Activated CD4-positive, alpha-beta T cell treated with anti-CD3 and anti-CD28 coated beads for 1 hour (primary cell): Measurements from ENCODE around the gene NECAB3.
A peak's percentile ranks its signal among the peaks of the same experiment; 100 is the strongest.

Experiments
- DNase-seq: peaks from one replicate; pipeline ENCODE4 v3.0.0-alpha.2; 2020

Gene NECAB3

DNA sequence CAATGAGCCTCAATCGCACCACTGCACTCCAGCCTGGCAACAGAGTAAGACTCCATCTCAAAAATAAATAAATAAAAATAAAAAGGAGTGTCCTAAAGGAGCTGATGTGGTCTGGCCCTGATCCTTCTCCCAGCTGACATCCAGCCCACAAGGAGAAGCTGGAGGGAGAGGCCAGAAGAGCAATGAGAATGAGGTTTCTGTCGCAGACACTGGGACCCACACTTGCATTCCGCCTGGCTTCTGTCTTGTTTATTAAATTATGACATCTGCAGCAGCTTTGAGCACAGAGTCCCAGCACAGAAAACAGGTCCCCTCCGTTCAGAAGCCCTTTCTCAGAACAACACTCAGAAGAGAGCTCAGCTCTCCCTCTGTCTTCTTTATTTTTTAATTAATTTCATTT, 22.2 kb upstream of the NECAB3 start:
- no peak for DNase-seq

DNA sequence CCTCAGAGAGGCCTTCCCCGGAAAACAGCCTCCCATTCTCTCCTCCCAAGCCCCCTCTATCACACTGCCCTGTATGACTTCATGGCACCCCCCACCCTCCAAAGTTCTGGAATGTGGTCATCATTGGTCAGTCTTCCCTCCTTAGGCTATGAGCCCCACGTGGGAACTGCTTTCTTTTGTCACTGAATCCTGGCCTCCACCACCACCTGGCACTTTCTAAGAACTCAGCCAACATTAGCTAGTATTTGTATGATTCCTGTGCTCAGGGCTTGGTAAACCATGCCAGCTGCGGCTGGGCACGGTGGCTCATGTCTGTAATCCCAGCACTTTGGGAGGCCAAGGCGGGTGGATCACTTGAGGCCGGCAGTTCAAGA, 20.4 kb upstream of the NECAB3 start:
- no peak for DNase-seq

DNA sequence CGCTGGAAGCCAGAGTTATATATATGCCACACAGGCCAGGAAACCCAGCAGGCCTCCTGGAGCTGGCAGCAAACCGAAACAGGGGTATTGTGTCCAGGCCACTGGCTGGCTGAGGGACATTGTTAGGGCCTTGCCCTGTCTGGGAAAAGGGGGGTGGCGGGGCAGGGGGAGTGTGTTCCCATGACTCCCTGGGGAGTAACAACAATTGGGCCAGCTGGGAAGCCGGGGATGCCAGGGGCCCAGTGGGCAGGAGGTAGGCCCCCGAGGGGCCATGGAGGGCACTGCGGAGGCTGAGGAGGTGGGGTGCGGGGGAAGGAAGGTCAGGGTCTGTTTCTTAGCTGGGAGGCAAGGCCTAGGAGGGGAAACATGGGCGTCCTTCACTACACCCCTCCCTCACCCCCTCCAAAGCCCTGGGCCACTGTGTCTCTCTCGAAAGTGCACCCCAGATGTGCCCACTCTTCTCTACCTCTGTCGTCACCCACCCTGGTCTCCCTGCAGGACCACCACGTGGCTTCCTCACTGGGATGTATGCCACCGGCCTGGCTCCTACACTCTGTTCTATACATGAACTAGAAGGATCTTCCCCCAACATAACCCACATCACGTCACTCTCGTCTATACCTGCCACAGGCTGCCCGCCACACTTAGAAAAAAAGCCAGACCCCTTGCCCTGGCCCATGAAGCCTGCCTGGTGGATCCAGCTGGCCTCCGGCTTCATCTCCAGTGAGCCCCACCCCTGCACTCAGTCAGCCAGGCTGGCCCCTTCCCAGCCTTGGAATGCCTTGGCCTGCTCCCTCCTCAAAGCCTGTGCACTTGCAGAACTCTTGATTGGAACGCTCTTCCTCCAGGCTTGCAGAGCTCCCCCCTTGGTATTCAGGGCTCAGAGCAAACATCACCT, 19.8 kb upstream of the NECAB3 start:
- no peak for DNase-seq

DNA sequence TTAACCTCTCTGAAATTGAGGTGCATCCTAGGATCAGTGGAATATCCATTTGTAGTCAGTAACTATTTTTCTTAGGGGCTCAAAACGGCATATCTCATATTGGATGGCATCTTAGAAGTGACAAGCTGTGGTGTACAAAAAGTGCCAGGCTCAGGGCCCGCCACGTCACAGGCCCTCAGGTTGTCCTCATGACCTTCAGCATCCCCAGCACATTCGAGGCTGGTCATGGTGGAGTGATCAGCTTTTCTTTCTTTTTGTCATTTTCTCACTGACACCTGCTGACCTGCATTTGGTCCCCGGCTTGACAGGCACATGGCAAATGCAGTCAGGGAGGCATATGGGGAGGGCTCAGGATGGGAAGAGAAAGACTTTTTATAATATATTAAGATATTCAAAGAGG, 19.1 kb upstream of the NECAB3 start:
- DNase-seq = no peak

DNA sequence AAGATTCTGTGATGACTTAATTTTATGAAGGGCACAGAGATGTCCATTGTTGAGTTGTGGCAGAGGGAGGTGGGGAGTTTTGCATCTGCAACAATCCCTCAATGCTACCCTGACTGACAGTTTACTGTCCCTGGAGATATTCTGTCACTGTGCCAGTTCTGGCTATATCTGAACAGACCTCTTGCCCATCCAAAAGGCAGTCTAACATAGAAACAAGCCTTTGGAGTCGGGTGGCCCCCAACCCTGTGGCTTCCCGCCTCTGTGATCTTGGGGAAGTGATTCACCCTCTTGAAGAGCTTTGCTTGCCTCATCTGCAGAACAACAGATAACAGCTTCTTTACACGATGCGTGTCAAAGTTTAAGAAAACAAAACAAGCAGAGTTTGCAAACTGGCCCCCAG, 15.7 kb upstream of the NECAB3 start:
- DNase-seq = no peak

DNA sequence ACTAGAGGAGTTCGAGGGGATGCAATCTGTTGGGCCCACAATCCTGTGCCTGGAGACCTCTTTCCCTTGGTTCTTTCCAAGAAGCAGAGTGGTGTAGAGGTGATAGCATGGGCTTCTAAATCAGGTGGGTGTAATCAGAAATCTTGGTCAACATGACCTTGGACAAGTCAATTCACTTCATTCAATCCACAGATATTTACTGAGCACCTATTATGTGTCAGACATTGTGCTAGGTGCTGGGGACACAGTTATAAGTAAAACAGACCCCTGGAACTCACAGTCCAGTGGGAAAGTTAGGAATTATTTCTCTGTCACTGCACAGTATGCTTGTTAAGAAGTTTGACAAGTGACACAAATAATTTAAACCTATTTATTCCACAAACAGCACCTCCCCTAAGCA, 15.3 kb upstream of the NECAB3 start:
- no peak for DNase-seq

DNA sequence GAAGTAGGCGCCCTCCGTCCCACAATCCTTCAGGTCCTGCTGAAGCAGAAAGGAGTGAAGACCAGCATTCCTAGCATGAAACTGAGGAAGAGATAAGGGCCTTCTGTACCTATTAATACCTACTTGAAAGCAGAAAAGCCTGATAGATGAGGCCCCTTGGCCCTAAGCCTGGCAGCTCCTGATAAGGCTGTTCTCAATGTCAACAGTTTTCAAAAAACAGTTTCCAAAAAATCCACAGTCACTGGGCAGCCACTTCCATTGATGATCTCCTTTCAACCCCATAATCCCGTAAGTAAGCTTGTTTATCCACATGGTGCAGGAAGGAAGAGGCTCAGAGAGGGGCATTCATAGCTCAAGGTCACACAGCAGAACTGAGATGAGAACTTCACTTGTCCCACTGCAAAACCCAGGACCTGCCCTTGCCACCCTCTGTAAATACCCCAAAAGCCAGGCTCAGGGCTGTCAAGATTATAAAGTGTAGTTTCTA, 14.8 kb upstream of the NECAB3 start:
- no peak for DNase-seq

DNA sequence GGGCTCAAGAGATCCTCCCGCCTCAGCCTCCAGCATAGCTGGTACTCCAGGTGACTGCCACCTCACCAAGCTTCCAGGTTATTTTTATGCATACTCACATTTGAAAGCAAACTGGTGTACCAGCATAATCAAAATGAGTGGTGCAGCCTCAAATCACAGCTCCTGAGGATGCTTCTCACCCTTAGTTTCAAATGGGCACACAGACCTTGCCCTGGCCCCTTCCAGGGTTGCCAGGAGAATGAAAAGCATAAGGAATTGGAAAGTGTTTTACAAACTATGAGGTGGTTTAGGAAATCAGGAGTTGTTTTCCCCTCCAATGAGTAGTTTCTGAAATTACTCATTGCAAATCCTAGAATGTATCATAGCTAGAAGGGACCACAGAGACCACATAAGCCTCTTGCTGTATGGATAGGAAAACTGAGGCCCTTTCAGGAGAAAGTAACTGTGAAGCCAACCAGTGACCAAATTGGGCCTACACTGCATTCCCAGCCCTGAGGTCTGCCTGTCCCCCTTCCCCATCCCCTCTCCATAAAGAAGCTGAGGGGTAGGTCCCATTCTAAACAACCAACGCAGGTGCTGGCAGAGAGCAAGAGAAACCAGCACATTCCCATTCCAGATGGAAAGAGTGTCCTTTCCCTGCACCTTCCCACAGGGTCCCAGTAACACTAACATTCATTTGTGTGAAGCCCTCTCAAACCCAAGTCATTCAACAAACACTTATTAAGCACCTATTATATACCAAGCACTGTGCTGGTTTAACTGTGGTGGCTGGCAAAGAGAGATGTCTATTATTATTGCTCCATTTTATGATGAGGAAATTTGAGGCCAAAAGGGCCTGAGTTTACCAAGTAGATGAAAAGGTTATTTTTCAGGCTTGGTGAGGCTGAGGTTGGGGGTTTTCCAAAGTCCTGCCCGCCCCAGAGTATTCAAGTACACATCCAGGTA, 14.0 kb upstream of the NECAB3 start:
- no peak for DNase-seq

DNA sequence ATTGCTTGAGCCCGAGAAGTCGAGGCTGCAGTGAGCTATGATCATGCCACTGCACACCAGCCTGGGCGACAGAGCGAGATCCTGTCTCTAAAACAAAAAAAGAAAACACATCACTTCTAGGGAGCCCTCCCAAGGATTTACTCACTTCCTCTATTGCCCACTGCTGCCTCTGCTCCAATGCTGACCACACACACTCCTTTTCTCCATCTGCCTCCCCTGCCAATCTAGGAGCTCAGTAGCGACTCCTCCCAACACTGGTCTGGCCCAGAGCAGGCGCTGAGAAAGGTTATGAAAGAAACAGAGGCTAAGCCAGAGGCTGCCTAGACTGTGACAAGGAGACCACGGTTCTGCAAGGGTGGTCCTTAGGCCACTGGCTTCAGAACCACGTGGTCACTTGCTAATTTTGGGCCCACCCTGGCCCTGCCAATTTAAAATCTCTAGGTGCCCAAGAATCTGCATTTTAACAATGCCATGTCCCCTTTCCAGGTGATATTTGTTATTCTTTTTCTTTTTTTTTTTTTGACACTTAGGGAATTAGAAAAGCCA, 13.2 kb upstream of the NECAB3 start:
- DNase-seq = no peak

DNA sequence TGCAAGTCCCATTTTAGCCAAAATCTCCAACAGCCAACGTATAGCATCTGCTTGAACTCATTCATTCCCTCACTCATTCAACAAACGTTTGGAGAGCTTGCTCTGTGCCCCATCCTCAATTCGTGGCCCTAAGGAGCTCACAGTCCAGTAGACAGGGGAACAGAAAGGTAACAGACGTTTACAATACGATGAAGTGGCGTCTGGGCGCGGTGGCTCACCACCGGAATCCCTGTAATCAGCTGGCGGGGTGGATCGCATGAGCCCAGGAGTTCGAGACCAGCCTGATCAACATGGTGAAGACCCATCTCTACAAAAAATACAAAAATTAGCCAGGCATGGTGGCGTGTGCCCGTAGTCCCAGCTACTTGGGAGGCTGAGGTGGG, 12.7 kb upstream of the NECAB3 start:
- DNase-seq = no peak

DNA sequence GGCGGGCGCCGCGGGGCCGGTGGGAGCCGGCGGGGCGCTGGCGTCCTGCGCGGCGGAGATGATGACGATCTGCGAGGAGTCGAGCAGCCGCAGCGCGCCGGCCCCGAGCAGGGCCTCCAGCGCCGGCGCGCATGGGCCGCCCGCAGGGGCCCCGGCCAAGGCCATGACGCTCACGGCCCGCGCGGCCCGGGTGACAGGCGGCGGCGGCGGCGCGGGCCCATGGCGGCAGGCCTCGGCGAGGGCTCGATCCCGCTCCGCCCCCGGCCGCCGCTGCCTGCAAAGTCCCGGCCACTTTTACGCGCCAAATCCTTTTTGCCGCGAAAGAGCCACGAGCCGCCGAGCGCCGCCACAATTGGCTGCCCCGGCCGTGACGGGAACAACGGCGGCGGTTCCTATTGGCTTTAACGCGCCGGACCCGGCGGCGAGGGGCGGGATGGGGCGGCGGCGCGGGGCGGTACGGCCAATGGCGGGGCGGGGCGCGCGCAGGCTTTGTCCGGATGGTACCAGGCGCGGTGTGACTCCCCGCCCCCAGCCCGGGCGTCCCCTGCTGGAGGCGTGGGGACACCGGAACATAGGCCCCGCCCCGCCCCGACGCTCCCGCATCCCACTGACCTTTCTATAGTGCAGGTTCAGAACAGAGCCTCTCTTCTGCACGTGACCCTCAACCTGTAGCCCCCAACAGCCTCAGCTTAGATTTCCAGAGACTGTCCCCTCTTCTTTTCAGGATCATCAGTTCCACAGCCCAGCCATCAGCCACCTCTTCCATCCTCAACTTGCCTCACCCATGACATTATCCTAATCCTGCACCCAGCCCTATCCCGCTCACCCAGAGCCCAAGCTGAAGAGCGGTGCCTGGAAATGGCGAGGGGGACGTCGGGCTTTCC, 12.1 kb upstream of the NECAB3 start, which contains the start of gene E2F1:
Gene E2F1, minus strand, starts transcription at position 286 of the 884 bp plus-strand sequence. Its CDS starts 121 bp downstream, at position 165.
- peak; percentile 86 for DNase-seq

DNA sequence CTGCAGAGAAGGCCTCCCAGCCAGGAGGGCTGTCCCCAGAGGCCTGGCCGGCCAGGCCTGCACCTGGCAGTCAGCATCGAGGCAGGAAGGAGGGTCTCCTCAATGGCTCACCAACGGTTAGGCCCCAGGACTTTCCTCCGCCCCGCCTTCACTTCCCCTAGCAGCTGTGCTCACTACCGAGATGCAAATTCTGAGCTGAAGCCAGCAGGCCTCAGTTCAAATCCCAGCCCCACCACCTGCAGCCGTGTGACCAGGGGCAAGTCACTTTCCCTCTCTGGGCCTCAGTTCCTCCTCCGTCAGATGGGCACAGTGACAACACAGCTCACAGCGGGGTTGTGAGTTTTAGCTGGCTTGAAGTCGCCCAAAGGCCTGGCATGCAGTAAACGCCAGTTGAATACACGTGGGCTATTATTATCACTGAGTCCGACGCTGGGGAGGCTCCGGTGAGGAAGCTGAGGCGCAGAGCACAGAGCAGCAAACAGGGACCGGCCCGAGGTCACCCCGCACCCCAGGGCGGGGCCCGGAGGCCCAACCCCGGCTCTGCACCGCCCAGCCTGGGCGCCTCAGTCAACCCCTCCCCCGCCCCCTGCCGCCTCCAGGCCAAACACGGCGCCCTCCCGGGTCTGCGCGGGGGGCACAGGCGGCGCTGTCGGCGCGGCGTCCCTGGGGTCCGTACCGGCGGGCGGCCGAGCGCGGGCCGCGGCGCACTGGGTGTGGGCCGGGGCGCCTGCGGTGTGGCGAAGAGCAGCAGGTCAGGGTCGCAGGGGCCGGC, 11.3 kb upstream of the NECAB3 start:
- no peak for DNase-seq

DNA sequence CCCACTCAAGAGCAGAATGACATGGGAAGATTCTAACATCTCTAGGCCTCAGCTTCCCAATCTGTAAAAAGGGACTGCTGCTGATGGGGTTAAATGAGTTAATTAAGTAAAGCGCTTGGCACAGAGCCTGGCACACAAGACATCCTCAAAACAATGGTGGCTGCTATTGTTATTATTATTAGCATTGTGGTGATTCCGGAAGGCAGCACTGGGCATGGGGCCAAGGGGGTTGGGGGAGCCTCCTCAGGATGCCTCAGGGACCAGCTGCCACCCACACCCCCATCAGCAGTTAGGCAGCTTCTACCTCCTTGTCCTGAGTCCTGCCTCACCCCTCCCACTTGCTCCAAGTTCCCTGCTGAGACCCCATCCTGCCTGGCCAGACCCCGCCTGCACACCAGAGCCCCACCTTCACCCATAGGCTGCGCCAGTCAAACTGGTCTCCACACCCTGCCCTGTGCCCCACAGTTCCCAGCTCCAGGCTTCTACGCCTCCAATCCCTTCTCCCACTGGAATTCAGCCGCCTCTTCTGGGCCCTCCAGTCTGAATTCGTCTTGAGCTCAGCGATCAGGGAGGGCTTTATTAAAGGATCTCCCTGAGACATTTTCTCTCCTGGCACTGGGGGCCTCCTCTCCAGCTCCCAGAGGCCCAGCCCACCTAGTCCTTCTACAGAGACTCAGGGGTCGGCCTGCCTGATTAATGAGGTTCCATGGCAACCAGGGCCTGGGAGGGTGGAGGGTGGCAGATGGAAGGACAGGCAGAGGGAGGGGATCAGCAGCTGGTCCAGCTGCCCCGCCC, 10.5 kb upstream of the NECAB3 start:
- no peak for DNase-seq

DNA sequence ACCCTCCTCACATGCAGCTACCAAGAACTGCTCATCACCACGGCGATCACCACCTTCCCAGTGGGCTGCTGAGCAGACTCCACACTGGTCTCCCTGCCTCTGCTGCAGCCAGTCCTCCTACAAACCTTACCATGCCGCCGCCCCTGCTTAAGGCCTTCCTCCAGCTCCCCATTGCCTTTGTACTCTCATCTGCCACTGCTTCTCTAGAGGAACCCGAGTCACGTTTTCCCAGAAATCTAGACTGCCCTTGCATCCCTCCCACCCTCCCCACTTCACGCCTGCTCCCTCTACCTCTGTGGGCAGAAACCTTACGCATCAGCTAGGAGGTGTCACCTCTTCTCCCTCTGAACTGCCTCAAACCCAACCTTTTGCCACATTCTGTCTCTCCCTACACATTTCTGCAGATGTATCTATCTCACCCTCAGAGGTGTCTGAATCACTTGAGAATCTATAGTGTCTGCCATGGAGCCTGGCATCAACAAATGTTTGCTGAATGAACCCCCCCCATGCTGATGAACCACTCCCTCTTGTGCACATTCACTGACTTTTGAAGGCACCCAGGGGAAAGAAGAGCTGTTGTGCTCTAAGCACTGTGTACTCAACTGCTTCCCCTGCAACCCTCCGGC, 7.6 kb upstream of the NECAB3 start:
- DNase-seq = no peak

DNA sequence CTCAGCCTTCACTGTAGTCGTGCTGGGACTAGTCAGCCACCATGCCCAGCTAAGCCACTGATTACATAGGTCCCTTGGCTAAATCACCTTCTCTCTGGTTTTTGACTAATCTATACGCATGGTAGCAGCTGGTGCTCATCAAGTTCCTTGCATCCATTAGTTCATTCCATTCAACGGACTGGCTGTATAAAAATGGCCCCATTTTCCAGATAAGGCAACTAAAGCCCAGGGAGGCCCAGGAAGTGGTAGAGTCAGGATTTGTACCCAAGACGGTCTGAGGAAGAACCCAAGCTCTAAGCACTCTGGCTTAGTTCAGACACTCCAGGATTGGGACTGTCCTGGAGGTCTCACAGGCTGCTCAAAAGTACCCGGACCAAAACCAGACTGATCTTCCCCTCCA, 7.1 kb upstream of the NECAB3 start:
- DNase-seq = no peak

DNA sequence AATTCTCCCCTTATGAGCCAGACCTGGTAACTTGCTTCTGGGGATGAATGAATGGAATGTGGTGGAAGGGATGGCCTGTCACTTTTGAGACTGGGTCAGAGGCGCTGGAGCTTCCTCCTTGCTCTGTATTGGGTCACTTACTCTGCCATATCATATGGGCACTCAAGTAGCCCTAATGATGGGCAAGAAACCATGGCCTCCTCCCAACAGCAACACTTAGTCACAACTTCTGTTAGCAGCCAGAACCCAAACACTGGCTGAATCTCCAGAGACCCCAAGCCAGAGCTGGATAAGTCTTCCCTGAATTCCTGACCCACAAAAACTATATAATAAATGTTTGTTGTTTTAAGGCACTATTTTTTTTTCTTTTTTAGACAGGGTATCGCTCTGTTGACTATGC, 6.5 kb upstream of the NECAB3 start:
- DNase-seq = no peak

DNA sequence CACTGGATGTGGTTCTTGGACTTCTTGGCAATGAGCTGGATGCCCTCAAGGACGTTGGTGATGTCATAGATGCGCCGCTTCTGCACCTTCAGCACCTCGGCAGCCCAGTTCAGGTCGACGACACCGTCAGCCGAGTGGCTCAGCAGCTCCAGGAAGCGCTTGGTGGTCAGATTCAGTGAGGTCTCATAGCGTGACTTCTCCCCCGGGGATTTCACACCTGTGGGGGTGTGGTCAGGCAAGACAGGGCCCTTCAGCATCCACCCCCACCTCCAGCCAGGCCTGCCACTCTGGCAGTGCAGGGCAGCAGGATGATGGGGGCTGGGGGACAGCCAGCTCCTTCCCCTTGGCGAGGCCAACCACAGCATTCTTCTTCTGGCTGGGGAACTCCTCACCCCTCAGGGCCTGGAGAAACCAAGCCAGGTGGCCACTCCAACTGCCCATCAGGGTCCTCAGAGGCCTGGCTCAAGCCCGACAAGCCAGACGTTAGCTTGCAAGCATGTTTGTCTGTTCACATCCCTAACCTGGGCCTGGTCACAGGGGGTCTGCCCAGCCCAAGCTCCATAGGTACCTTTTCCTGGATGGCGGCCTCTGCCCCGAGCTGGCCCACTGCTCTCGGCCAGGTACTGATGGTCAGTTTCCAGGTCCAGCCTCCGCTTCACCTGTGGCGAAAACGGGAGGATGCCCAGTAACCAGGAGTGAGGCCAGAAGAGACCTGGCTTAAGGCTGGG, 5.7 kb upstream of the NECAB3 start:
- no peak for DNase-seq

DNA sequence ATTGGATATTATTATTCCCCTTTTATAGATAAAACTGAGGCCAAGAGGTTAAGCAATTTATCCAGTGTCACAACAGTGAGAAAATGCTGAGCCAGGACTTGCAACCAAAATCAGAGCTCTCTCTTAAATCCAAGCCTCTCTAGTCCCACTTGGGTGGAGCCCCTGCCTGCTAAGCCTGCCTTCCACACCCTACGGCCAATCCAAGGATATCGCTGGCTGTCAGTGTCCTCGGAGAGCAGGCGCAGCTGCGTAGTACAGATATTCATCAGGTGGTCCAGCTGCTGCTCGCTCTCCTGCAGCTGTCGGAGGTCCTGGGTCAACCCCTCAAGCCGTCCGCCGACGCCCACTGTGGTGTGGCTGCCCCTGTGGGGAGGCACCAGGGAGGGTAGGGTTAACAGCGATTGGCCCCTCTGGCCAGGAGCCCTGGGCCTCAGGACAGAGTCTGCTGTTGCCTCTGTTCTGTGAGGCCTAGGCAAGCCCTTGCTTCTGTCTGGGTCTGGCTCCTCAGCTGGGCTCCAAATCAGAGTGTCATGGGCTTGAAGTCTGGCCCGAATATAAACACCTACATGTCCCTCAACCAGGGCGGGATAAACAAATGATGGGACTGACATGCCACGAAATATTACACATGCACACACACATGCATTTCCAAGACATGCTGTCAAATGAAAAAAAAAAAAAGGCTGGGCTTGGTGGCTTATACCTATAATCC, 3.9 kb upstream of the NECAB3 start:
- no peak for DNase-seq
